CD4-positive, alpha-beta T cell treated with Interferon alpha-2 for 1 hour (primary cell): Measurements from ENCODE around the gene MRPL12.
A peak's percentile ranks its signal among the peaks of the same experiment; 100 is the strongest.

Experiments
- DNase-seq, 2 donors: peaks; one replicate each; pipeline ENCODE4 v3.0.0-alpha.2; 2020 to 2022

The MRPL12 gene

GRCh38 chr17:81703747-81704654, 834 bp downstream of the MRPL12 start:
- DNase-seq, result no peak

DNA sequence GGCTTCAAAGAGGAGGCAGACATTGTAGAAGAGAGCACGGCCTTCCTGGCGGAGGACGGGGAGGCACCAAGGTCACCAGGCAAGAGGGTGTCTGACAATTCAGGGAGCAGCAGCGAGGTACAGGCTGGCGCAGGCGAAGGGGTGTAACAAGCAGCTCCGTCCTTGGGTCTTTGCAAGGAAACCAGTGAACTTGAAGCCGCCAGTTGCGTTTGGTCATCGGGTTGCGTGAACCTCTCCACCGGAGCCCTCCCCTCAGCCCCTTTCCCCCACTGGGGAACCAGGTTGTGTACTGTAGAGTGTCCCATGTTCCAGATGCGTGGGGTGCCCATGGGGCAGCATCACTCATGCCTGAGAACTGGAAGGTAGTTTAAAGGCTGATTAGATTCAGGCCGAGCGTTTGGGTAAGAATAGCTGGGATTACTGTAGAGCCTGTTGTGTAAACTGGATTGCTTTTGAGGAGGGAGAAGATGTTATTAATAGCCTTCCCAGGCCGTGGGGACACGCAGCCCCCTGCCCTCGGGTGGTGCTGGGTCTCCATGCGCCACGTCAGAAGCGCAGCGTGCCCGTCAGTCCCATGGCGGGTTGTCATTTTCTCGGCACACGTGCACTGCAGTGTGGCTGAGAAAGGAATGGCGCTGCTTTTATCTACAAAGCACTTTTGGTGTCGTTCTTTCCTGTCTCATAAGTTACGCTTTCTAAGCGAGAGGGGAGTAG, 2.5 kb downstream of the MRPL12 start:
- no peak for DNase-seq

DNA sequence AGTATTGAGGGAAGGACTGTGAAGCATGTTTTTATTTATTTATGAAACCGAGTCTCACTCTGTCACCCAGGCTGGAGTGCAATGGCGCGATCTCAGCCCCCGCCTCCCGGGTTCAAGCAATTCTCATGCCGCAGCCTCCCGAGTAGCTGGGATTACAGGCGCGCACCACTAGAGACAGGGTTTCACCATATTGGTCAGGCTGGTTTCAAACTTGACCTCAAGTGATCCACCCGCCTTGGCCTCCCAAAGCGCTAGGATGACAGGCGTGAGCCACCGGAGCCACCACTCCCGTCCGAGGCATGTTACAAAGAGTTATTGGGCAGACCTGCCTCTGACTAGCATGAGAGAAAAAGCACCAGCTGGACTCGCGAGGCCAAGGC, 3.1 kb downstream of the MRPL12 start:
- DNase-seq, result no peak

DNA sequence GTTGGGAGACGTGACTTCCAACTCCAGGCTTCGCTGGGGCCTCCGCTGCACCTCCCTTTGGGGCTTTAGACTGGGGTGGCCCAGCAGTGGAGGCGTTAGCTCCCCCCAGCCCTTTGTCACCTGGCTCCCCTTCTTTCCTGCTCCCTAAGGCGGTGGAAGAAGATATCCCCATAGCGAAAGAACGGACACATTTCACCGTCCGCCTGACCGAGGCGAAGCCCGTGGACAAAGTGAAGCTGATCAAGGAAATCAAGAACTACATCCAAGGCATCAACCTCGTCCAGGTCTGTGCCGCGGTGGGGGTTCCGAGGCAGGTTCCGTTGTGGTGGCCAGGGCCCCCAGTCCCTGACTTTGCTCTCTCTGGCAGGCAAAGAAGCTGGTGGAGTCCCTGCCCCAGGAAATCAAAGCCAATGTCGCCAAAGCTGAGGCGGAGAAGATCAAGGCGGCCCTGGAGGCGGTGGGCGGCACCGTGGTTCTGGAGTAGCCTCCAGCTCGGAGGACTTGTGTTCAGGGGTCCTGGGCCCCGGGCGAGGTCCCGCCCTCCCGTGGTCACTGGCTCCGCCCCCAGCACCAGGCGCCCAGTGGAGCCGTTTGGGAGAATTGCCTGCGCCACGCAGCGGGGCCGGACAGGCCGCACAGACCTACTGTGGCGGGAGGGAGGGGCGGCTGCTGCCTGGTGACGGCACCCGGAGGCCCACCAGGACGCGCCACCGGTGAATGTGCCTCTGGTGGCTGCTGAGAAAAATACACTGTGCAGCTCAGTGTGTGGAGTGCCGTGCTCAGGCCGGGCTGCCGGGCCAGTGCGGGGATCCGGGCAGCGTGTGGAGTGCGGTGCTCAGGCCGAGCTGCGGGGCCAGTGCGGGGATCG, 3.8 kb downstream of the MRPL12 start:
- no peak for DNase-seq

GRCh38 chr17:81707725-81708646, 4.8 kb downstream of the MRPL12 start:
- no peak for DNase-seq

DNA sequence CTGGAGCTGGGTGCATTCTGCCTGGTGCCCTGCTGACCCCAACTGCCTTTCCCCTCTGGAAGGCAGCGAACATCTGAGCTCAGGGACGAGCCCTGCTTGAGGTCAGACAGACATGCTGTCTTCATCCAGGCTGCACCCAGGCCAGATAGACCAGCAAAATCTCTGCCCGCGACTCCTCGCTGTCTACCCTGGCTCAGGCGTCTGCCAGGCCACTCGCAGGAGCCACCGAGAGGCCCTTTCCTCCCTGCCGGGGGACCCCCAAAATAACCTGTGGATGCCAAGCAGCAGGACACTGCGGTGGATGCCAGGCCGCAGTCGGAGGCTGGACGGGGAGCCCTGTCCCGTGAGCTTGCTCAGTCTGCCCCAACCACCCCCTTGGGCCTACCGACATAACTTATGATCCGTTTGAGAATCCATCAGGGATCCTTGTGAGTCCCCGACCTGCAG, 5.6 kb downstream of the MRPL12 start:
- no peak for DNase-seq

GRCh38 chr17:81710514-81711308, 7.5 kb downstream of the MRPL12 start:
- no peak for DNase-seq

DNA sequence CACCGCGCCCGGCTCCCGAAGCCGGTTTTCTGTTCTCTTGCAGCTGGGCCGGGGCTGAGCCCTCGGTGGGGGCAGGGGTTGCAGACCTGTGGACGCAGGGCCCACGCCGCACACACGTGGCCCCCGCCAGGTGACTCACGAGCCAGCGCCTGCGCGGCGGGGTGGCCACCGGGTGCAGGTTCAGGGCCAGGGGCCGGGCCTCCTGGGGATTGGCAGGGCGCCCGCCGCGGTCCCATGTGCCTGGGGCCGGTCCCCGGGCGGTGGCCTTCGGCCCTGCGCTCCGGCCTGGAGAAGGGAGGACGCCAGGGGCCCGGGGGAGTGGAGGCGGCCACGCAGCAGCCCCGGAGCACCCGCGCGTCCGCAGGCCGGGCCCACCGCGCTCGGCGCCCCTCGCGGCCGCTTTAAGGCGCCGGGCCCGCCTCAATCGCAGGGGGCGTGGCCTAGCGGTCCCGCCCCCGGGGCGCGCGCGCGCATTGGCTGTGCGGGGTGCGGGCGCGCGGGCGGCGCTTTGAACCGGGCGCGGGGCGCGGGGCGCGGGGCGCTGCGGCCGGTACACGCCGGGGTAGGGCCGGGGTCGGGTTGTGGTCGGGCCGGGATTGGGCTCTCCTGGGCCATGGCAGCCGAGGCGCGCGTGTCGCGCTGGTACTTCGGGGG, 8.8 kb downstream of the MRPL12 start, which contains the start of gene SLC25A10:
Gene SLC25A10, plus strand, starts transcription at position 471 of the 654 bp plus-strand sequence. Its CDS starts 143 bp downstream, at position 614.
- DNase-seq, result peak; percentile 70 to 81

- no peak for DNase-seq
These were observed 9.4 kb downstream of the MRPL12 start for GRCh38 chr17:81712468-81713003.

GRCh38 chr17:81713004-81713555, 9.9 kb downstream of the MRPL12 start:
- DNase-seq, result no peak

- DNase-seq, result no peak
These were observed 10.6 kb downstream of the MRPL12 start for GRCh38 chr17:81713556-81714411.

GRCh38 chr17:81714412-81715106, 11.4 kb downstream of the MRPL12 start:
- DNase-seq, result no peak

DNA sequence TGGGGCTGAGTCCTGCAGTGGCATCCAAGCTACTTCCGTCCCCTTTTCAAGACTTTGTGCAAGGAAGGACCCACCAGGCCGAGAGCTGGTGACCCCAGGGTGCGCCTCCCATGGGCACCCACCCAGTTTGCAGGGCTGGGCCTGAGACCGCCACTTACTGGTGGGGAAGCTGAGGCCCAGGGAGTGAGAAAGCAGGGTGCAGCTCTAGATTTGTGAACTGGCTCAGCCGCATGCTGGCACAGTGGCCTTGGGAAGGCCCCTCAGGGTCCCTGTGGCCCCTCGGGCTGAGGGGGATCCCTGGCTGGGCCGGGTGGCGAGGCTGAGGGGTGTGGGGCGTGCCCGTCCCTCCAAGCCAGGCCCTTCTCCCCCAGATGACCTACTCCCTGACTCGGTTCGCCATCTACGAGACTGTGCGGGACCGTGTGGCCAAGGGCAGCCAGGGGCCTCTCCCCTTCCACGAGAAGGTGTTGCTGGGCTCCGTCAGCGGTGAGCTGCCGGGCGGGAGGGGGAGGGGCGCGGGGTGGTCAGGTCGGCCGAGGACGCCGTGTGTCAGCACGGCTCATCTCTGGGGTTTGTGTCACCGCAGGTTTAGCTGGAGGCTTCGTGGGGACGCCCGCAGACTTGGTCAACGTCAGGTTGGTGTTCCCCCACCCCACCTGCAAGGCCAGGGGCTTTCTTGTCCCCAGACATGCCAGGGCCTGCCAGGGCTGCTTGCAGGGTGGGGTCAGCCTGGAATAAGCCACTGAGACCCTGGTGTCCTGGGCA, 12.1 kb downstream of the MRPL12 start:
- DNase-seq, result no peak

DNA sequence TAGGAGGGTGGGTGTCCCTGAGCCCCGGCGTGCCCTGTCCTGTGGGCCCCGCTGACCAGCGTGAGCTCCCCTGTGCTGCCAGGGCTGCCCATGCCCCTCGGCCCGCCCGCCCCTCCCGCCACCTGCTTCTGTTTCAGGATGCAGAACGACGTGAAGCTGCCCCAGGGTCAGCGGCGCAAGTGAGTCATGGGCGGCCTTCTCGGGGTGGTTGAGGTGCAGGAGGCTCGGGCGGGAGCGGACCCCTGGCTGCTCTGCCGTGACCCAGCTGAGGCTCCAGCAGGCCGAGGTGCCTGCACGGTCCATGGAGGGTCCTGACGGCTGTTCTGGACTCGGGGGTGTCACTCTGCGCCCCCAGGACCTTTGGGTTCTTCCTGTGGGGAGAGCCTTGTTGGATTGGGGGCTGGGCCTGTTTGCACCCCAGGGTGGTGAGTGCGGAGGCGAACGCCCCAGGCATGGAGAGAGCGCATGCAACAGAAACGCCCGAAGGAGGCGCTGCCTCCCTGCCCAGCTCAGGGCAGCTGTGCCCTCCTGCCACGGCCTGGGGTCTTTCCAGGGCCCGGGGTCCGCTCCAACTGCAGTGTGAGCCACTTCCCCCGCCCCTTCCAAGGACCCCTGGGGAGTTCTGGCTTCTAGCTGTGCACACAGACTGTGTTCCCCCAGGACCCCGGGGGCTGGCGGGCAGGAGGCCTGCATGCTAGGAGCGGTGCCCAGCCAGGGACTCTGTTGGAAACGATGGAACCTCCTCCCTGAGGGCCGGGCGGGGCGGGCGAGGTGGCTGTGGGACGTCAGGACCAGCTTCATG, 12.9 kb downstream of the MRPL12 start:
- no peak for DNase-seq

- no peak for DNase-seq
These were observed 13.5 kb downstream of the MRPL12 start for GRCh38 chr17:81716674-81716996.

DNA sequence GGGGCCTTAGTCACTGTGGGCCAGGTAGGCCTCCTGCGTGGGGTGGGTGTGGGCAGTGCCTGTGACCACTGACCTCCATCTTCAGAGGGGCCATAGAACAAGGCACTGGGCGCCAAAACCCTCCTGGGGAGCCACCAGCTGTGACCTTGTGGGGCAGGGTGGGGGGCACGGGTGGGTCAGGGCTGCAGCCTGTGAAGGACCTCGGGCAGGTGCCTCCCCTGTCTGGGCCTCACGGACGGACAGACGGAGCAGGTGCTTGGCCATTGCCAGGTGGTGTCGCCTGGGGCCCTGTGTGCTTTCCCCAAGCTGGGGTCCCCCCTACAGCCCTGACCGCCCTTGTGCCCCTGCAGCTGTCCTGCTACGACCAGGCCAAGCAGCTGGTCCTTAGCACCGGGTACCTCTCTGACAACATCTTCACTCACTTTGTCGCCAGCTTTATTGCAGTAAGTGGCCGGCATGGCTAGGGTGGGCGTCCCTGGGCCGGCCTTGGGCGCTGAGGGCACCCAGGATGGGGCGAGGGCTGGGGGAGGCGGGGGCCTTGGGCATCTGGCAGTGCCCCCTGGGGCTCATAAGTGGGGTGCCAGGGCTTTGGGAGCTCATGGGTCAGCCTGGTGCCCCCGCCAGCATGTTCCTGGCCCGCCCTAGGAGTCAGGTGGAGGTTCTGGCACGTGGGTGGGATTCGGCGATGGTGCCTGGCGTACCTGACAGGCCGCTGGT, 14.0 kb downstream of the MRPL12 start:
- no peak for DNase-seq
